Activated CD4-positive, alpha-beta T cell treated with anti-CD3 and anti-CD28 coated beads, Interleukin-2, amount 50 U/mL, for 24 hours (primary cell): ENCODE results near the gene TXNDC12.
"Not testable (repeated sequence)": the region's sequence is repeated elsewhere in the genome, so short reads cannot be mapped to it uniquely, and the experiment has no call there.

Experiments
- DNase-seq, 2 donors: peaks; one replicate each; pipeline ENCODE4 v3.0.0-alpha.2; 2020; ENCODE audit warnings: low read depth in 1 of 2, low spot score in 1 of 2

The TXNDC12 gene

DNA sequence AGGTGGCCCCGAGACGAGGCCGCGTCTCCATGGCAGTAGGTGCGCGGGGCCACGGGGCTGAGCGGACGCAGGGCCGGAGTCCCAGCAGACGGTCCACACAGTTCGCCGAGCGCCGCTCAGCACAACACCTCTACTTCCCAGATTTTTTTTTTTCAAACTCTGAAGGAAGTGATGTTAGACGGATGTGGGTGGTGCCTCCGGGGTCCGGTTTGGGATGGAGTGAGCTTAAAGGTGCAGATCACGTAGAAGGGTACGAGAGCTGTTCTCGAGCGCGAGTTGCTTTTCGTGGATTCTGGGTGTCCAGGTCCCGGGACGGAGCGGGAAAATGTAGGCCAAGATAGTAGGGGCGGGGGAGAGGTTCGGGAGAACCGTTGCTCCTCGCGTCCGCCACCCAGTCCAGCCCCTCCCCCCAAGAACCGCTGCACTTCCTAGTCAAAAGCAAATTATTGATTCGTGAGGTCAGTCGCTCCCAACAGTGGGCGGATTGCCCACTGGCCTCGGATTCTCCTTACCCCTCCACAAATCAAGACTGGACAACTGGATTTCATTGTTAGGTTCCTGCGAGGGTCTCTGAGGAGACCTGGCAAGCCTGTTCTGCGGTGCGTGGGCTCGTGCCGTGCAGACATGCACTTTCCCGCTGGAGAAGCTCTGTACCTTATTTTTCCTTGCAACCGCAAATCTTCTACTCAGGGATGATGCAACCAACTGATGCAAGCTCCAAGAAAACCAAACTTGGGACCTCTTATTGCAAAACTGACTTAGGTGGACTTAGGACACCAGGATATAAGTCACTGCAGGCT lies at the start of gene TXNDC12:
Gene TXNDC12, minus strand, starts transcription at position 126 of the 800 bp plus-strand sequence. Its CDS starts 95 bp downstream, at position 31.
- peak; percentile 28 to 60 for DNase-seq

DNA sequence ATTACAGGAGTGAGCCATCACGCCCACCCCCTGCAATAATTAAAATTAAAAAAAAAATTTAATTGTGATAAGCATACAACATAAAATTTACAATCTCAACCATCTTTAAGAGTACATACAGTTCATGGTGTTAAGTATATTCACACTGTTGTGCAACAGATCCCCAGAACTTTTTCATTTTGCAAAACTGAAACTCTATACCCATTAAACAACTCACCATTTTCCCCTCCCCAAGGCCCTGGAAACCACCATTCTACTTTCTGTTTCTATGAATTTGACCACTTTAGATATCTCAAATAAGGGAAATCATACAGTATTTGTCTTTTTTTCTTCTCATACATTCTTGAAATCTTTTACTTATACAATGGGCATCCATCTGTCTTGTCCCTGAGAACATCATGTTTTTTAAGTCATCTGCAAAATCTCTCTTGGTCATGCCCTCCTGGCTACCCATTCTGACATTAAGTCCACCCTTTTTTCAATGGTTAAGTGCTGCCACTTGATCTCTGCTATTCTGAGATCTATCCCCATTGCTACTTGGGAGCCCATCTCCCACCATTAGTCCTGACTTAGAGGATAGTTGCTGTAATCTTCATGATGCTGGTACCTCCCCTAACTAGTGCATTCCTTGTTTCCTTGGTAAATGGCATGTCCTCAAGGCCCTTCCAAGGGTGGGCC lies 47.5 kb upstream of the TXNDC12 start:
- DNase-seq, result no peak

DNA sequence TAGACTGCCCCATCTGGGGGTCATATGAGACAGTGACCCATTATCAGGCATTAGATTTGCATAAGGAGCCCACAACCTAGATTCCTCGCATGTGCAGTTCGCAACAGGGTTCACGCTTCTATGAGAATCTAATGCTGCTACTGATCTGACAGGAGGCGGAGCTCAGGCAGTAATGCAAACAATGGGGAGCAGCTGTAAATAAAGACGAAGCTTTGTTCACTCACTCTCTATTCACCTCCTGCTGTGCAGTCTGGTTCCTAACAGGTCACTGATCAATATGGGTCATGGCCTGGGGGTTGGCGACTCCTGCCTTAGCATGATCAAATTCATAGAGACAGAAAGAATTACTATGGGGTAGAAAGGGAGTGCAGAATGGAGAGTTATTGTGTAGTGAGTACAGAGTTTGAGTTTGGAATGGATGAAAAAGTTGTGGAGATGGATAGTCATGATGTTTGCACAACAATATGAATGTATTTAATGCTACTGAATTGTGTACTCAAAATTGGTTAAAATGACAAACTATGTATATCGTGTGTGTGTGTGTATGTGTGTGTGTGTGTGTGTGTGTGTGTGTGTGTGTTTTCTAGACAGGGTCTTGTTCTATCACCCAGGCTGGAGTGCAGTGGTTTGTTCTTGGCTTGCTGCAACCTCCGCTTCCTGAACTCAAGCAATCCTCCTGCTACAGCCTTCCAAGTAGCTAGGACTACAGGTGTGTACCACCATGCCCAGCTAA lies 43.3 kb upstream of the TXNDC12 start:
- no peak for DNase-seq

GRCh38 chr1:52096216-52096615 lies 41.2 kb upstream of the TXNDC12 start:
- DNase-seq, result no peak

GRCh38 chr1:52094300-52094699 lies 39.3 kb upstream of the TXNDC12 start:
- DNase-seq, result not testable (repeated sequence)

- not testable (repeated sequence) for DNase-seq
These were observed 32.9 kb upstream of the TXNDC12 start for GRCh38 chr1:52087892-52088291.

DNA sequence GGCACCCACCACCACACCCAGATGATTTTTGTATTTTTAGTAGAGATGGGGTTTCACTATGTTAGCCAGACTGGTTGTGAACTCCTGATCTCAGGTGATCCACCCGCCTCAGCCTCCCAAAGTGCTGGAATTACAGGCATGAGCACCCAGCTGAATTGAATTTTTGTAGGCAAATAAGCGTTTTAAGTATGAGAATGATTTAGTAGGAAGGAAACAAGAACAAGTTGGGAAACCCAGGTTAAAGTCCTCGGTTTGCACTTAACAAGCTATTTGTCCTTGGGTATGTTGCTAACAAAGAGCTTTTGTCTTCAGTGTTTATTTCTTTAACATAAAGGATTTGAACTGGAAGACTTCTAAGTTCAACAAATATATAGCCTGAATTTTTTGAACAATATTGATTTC lies 25.0 kb upstream of the TXNDC12 start:
- no peak for DNase-seq

- not testable (repeated sequence) for DNase-seq
These were observed 22.3 kb upstream of the TXNDC12 start for GRCh38 chr1:52077277-52077676.

DNA sequence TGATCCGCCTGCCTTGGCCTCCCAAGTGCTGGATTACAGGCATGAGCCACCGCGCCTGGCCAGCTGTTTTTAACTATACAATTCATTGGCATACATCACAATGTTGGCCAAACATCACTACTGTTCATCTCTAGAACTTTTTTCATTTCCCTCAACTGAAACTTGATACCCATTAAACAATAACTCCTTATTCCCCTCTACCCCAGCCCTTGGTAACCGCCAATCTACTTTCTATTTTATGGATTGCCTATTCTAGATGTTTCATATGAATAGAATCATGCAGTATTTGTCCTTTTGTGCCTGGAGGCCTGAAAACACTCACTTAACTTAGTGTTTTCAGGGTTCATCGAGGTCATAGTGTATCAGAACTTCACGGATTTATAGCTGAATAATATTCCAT lies 17.3 kb upstream of the TXNDC12 start:
- no peak for DNase-seq

GRCh38 chr1:52070704-52071103 lies 15.7 kb upstream of the TXNDC12 start:
- no peak for DNase-seq

DNA sequence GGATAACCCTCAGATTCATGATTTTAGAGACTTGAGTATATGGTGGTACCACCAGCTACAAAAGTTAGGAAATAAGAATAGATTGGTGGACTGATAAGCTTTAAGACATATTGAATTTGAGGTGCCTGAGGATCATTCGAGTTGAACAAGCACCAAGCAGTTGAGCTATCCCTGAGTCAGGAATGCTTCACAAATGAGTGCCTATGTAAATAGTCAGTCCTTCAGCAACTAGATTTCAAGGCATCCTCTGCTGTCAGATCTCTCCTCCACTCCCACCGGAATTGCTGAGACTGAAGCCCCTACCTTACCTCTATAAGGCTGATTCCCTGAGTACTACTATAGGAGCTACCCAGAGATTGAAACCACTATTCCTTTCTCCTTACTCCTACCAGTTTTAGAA lies 8.2 kb upstream of the TXNDC12 start:
- DNase-seq, result no peak

DNA sequence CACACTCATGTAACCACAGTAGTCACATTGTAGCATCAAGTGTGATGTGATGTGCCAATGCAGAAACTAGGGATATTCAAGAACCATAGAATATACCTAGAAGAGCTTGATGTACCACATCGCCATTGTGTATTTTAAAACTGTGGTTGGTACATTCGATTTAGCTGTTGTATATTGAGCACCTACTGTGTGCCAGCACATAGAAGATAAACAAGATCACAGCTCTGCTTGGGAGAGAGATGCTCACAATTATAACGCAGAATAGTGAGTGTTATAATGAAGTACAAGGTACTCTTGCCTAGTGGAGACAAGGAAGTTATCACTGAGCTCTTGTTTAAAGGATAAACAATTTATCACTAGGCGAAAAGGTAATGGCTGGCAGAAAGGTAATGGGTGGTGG lies 5.8 kb upstream of the TXNDC12 start:
- DNase-seq, result no peak

GRCh38 chr1:52059888-52060287 lies 4.9 kb upstream of the TXNDC12 start:
- no peak for DNase-seq

- no peak for DNase-seq
These were observed 4.3 kb upstream of the TXNDC12 start for GRCh38 chr1:52059321-52059720.

- no peak for DNase-seq
These were observed 3.0 kb upstream of the TXNDC12 start for GRCh38 chr1:52057876-52058415.

DNA sequence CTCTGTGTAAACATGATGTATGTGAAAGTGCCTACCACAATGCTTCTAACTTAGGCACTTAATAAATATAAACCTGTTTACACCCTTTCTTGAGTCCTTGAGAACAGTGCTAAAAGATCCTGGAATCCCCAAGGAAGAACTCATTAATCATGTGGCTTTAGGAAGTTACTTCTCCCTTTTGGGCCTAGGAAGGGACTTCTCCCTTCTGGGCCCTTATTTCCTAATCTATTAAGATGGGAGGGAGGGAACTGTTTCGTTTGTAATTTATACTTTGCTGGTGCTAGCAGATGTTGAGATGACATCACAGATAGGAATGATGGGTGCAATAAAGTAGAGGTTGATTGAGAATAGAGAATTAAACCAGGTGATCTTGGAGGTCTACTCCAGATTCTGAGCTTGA lies 2.3 kb upstream of the TXNDC12 start:
- no peak for DNase-seq

DNA sequence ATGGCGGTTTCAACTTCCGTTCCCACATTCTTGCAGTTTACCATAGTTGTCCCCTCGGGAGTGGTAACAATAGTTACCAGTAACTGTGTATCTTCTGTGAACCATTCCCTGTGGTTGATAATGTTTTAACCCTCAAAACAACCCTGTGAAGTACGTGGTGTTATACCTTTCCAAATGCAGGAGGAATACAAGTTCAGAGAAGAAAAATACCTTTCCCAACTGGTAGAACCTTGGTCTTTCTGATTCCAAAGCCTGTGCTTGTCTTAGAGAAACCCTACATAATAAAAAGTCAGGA lies 1.9 kb upstream of the TXNDC12 start:
- no peak for DNase-seq

- DNase-seq, result peak; percentile 82 to 93
These were observed 1.4 kb upstream of the TXNDC12 start, which contains the start of gene BTF3L4 for GRCh38 chr1:52056163-52056936. Gene BTF3L4, plus strand, starts transcription at chr1:52056295. Its CDS starts 3,553 bp downstream, at chr1:52059848.

DNA sequence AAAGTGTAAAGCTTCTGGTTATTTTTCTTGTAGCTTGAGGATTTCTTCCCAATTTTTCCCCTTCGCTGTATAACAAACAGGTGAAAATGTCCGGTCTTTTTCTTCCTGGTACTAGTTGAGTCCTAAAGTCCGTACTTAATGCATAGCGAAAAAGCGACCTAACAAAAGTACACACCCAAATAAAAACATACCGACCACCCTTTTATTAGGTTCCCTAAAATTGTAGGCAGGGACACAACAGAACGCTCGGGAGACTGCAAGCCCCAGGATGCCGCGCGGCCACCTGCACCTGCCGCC lies 823 bp upstream of the TXNDC12 start:
- no peak for DNase-seq

- no peak for DNase-seq
These were observed 410 bp downstream of the TXNDC12 start for GRCh38 chr1:52054496-52055065.

- no peak for DNase-seq
These were observed 1.1 kb downstream of the TXNDC12 start for GRCh38 chr1:52053862-52054261.
